Measurements from ENCODE around the gene SDK2. TPM values are rescaled to one million over a fixed set of nuclear protein-coding genes. Genes with fewer than 3 reads are reported as not detected.

Gene SDK2
- total RNA-seq, 1 donor from 2014 or later: not detected

DNA sequence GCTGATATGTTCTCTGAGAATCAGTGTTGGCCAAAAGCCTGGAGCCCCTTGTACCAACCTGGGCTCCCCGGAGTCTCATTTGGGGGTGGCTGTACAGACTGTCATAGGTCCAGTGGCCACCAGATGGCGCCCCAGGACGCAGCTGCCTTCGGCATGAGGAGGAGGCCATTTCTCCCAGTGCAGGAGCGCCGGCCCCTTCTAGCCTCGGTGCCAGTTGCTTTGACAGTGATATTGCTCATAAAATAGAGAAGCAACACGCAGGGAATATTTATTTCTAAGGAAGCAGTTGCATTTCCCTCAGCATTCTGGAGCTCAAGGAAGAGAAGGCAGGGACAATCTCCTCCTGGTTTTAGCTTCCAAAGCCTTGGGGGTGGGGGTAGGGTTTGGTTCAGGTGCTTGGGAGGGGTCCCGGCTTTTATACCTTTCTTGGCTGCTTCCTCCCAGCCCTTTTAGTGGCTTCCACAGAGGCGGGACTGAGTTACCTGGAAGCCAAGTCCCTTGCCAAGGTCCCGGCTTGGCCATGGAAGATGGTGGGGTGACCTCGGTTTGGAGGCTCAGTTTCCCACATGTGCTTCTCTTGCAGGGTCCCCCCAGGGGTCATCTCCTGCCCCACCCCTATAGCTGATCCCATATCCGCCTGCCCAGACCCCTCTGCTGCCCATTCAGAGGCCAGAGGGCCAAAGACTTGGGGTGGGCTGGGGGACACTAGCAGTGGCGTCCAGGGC is 214.6 kb downstream of the SDK2 start:
- DNase-seq (ENCODE audit: low read depth in 2 of 2): peak; percentile 71 to 81

DNA sequence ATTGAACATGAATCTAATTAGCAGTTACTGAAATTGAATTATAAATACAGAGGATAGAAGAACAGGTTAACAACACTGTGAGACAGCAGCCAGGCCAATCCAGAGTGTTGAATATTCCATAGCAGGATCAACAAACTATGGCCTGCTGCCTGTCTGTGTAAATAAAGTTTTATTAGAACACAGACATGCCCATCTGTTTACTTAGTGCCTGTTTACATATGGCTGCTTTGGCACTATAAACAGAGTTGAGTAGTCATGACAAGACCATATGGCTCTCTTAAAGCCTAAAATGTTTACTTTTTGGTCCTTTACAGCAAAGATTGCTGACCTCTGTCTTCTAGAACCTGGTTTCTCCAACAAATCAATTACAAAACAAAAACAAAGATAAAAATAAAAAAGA is 217.0 kb downstream of the SDK2 start:
- DNase-seq (ENCODE audit: low read depth in 2 of 2): no peak

DNA sequence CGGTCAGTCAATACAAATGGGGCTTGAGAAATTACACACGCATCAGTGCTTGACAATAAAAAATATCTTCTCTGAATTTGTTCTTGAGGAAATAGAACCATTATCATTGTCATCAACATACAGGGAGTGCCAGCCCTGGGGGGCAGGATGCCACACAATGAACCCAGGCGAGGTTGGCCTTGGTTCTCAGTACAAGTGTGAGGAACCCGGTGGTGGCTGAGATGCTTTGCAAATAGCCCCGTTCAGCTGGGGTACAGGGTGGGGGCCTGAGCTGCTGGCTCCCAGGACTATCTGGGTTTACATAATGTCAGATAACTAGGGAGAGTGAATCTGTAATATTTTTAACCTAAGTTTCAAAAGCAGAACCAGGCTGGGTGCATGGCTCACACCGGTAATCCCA is 219.7 kb downstream of the SDK2 start:
- DNase-seq (ENCODE audit: low read depth in 2 of 2): no peak

DNA sequence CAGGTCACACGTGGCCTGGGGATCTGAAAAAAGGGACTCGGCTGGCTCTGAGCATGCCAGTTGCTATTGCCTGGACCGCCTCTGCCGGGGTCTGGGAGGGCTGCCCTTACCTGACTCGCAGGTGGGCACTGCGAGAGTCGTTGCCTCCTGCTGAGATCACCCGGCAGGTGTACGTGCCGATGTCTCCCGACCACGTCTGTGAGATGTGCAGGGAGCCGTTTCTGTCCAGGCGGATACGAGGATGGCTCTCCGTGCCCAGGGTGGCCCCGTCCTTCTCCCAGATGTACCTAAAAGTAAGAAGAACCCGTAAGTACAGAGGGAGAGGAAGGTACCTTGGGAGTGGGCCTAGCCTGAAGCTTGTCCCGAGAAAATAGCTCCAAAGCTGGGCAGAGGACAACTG is 220.4 kb downstream of the SDK2 start:
- no peak for DNase-seq (ENCODE audit: low read depth in 2 of 2)

GRCh38 chr17:73423159-73423715 is 221.0 kb downstream of the SDK2 start:
- no peak for DNase-seq (ENCODE audit: low read depth in 2 of 2)

GRCh38 chr17:73422121-73422520 is 222.1 kb downstream of the SDK2 start:
- no peak for DNase-seq (ENCODE audit: low read depth in 2 of 2)

GRCh38 chr17:73420897-73421296 is 223.3 kb downstream of the SDK2 start:
- DNase-seq (ENCODE audit: low read depth in 2 of 2): peak in 1 of 2 donors; percentile 12

GRCh38 chr17:73419881-73420280 is 224.4 kb downstream of the SDK2 start:
- DNase-seq (ENCODE audit: low read depth in 2 of 2): no peak

GRCh38 chr17:73419051-73419450 is 225.2 kb downstream of the SDK2 start:
- no peak for DNase-seq (ENCODE audit: low read depth in 2 of 2)

DNA sequence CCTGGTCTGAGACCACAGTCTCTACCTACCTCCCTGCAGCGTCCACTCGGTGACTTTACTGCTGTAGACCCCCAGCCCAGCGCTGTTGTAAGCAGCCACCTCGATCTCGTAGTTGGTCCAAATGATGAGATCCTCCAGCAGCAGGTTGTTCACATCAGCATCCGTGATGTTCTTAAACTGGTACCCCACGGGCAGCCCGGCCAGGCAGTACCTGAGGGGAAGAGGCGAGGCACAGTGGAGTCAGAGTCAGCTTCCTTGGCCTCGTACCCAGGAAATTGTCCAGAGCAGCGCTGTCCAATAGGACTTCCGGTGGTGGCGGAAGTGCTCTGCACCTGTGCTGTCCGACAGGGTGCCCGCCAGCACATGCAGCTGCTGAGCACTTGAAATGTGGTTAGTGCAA is 228.5 kb downstream of the SDK2 start:
- no peak for DNase-seq (ENCODE audit: low read depth in 2 of 2)

DNA sequence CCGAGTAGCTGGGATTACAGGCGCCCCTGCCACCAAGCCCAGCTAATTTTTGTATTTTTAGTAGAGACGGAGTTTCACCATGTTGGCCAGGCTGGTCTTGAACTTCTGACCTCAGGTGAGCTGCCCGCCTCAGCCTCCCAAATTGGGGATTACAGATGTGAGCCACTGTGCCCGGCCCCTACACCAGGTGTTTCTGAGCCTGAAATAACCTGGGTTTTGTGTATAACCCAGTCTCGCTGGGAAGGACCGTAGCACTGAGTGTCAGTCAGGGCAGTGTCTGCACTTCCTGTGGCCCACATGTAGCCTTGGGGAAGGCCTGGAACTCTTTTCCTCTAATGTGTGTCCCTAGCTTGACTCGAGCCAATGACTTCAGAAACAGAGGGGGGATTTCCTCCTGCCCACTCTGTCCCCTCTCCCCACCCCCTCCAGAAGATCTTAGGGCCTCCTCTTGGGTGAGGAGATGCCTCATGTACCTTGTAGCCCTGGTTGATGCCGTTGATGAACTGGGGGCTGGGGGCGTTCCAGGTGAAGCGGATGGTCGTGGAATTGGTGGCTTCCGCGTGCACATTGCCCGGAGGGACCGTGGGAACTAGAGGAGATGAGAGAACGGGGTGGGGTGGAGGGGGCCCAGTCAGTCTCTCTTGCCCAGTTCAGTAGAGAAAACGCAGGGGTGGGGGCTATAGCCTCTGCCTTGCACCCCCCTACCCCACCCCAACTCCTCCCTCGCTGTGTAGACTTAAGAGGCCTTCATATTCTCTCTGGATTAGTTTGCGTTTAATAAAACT is 229.9 kb downstream of the SDK2 start:
- no peak for DNase-seq (ENCODE audit: low read depth in 2 of 2)

DNA sequence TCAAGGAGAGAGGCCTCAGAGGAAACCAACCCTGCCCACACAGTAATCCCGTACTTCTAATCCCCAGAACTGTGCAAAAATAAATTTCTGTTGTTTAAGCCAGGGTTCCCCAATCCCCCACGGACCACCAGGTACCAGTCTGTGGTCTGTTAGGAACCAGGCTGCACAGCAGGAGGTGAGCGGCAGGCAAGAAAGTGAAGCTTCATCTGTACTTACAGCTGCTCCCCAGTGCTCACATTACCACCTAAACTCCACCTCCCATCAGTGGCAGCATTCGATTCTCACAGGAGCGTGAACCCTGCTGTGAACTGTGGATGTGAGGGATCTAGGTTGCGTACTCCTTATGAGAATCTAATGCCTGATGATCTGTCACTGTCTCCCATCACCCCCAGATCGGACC is 231.3 kb downstream of the SDK2 start:
- no peak for DNase-seq (ENCODE audit: low read depth in 2 of 2)

GRCh38 chr17:73411313-73411747 is 232.9 kb downstream of the SDK2 start:
- no peak for DNase-seq (ENCODE audit: low read depth in 2 of 2)

- DNase-seq (ENCODE audit: low read depth in 2 of 2): no peak
Observed at GRCh38 chr17:73410586-73411312, 233.5 kb downstream of the SDK2 start.

DNA sequence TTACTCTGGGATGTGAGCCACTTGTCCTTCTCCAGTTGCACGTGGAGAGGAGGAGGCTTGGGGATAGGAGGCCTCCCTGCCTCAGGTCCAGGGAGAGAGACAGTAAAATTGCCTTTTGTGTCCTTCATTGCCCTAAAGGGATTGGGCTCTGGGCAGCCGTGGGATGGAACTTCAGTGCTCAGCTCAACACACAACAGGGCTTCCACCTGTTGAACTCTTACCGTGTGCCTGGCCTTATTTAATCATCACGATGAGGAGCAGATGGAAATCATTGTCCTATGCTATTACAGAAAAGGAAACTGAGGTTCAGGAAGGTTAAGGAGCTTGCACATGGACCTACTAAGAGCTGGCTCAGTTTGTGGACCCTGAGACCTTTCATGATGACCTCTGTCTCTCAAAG is 240.0 kb downstream of the SDK2 start:
- DNase-seq (ENCODE audit: low read depth in 2 of 2): no peak

- DNase-seq (ENCODE audit: low read depth in 2 of 2): no peak
Observed at GRCh38 chr17:73402466-73402865, 241.8 kb downstream of the SDK2 start.

DNA sequence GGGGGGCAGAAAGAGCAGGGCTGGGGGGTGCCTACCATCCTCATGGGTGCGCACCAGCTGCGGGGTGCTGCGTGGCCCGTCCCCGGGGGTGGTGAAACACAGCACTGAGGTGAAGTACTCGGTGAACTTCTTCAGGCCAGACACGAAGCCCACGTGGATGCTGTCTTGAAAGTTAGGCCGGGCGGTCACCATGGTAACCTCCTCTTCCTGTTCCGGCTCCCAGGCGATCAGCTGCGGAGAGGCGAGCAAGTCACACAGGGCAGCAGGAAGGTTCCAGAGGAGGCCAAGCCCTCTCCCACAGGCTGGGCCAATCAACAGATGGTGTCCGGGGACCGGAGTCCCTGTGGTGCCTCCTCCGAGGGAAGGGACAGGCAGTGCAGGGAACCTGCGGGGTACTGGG is 242.3 kb downstream of the SDK2 start:
- no peak for DNase-seq (ENCODE audit: low read depth in 2 of 2)

DNA sequence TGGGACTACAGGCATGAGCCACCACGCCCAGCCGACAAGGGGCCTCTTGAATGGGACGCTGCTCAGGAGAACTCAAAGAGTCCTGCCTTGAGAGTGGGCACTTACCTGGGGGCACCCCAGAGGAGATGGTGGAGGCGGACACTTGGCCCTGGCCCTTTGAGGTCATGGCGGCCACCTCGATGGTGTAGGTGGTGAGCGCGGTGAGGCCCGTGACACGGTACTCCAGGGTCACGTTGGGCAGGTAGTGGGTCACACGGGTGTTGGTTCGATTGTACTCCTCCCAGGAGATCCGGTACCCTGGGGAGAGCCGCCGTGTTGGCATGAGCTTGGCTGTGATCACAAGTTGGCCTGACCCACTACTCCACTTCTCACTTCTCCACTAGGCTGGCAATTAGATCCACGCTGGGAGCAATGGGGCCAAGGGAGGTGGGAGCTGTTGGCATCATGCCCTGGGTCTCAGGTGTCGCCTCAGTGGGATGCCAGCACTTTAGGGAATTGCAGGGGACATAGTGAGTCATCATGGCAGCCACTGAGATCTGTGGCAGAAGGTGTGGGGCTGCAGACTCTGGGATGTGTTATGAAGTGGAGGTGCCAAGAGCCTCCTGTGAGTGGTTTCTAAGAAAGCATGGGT is 243.2 kb downstream of the SDK2 start:
- DNase-seq (ENCODE audit: low read depth in 2 of 2): no peak

GRCh38 chr17:73399056-73399455 is 245.2 kb downstream of the SDK2 start:
- DNase-seq (ENCODE audit: low read depth in 2 of 2): no peak

- no peak for DNase-seq (ENCODE audit: low read depth in 2 of 2)
Observed at GRCh38 chr17:73397856-73398540, 246.2 kb downstream of the SDK2 start.

GRCh38 chr17:73397278-73397826 is 246.9 kb downstream of the SDK2 start:
- no peak for DNase-seq (ENCODE audit: low read depth in 2 of 2)
